Karpas-422 (cell line): ENCODE results near the gene HSP90B1. TPM values are rescaled to one million over a fixed set of nuclear protein-coding genes. Genes with fewer than 3 reads are reported as not detected.
A peak's percentile ranks its signal among the peaks of the same experiment; 100 is the strongest.

Experiments used
- DNase-seq: peaks from one replicate; pipeline ENCODE4 v3.0.0-alpha.2; 2015
- H2AFZ ChIP-seq: fragments of 200-600 bp; sonication (generic); 2 replicates; pipeline ENCODE4 v1.6.1; 2014; ENCODE audit warnings: antibody characterized with exemption, low read length, mixed read lengths
- H3K27ac ChIP-seq: fragments of 200-600 bp; sonication (generic); 2 replicates; pipeline ENCODE4 v1.5.1; 2014; ENCODE audit warnings: mild to moderate bottlenecking, low read length, moderate library complexity
- H3K27me3 ChIP-seq: fragments of 200-600 bp; sonication (generic); 2 replicates; pipeline ENCODE4 v1.6.1; 2014; ENCODE audit warnings: low read length, mixed read lengths
- H3K36me3 ChIP-seq: fragments of 200-600 bp; sonication (generic); 2 replicates; pipeline ENCODE4 v1.6.1; 2014; ENCODE audit warnings: low read length, mixed read lengths; ENCODE audit not compliant: insufficient read depth
- H3K4me1 ChIP-seq: fragments of 200-600 bp; sonication (generic); 2 replicates; pipeline ENCODE4 v1.6.1; 2014; ENCODE audit warnings: mild to moderate bottlenecking, low read length, mixed read lengths
- H3K4me2 ChIP-seq: fragments of 200-600 bp; sonication (generic); 2 replicates; pipeline ENCODE4 v1.6.1; 2014; ENCODE audit warnings: low read length, low read depth, mild to moderate bottlenecking; ENCODE audit not compliant: poor library complexity, severe bottlenecking
- H3K4me3 ChIP-seq: fragments of 200-600 bp; sonication (generic); 2 replicates; pipeline ENCODE4 v1.5.1; 2014; ENCODE audit warnings: mild to moderate bottlenecking, antibody characterized with exemption, low read length, mixed read lengths
- H3K79me2 ChIP-seq: fragments of 200-600 bp; sonication (generic); 2 replicates; pipeline ENCODE4 v1.6.1; 2014; ENCODE audit warnings: mild to moderate bottlenecking, low read length, mixed read lengths
- H3K9ac ChIP-seq: fragments of 200-600 bp; sonication (generic); 2 replicates; pipeline ENCODE4 v1.6.0; 2014; ENCODE audit warnings: low read length
- H3K9me2 ChIP-seq: fragments of 200-600 bp; sonication (generic), shearing (Covaris generic); replicated peaks from 2 replicates; pipeline ENCODE4 v1.6.0; 2014; ENCODE audit warnings: mild to moderate bottlenecking, low read length, moderate library complexity; ENCODE audit not compliant: insufficient read depth
- H3K9me3 ChIP-seq: fragments of 300-700, 200-600 bp; sonication (generic); 2 replicates; pipeline ENCODE4 v1.6.1; 2014; ENCODE audit warnings: low read length, mixed read lengths
- H4K20me1 ChIP-seq: fragments of 200-600 bp; sonication (generic); 2 replicates; pipeline ENCODE4 v1.6.1; 2014; ENCODE audit warnings: mild to moderate bottlenecking, antibody characterized with exemption, low read length, low read depth; ENCODE audit not compliant: insufficient read depth
- total RNA-seq: library from RNA; depleted of rRNA; stranded (reverse); fragments of >200 nt; shearing (Covaris generic); gene quantifications from 2 replicates; pipeline ENCODE4 v1.2.3, GENCODE V29; 2014; ENCODE audit warnings: low replicate concordance

Gene HSP90B1
- total RNA-seq, 1 experiment from 2014 or later: 334 TPM

- Histone ChIP-seq H3K4me3 (peak overlapping the region; percentile 96), H3K36me3 (peaks cover 16% of the 10 kb centered on the region), H2AFZ (no peak overlapping the region)
These were observed 27.7 kb downstream of the HSP90B1 start for GRCh38 chr12:103957865-103958388.

GRCh38 chr12:103958621-103959020 lies 28.4 kb downstream of the HSP90B1 start:
- peaks cover 43% of the 10 kb centered on the region for H3K79me2 ChIP-seq
- peak overlapping the region; percentile 54 for H3K4me3 ChIP-seq
- peak overlapping the region; percentile 60 for H3K4me2 ChIP-seq
- peaks cover 43% of the 10 kb centered on the region for H3K4me1 ChIP-seq
- H4K20me1 ChIP-seq: no peaks in the 10 kb centered on the region
- no peaks in the 10 kb centered on the region for H3K9me3 ChIP-seq
- DNase-seq: no peak
- no peaks in the 10 kb centered on the region for H3K9me2 ChIP-seq
- no peaks in the 10 kb centered on the region for H3K27me3 ChIP-seq
- H3K9ac ChIP-seq: peak overlapping the region; percentile 38; the same call in 1 of the 2 replicates
- H2AFZ ChIP-seq: no peak overlapping the region
- peaks cover 13% of the 10 kb centered on the region for H3K36me3 ChIP-seq
- peak overlapping the region; percentile 53 for H3K27ac ChIP-seq

More at GRCh38 chr12:103957865-103958388, 27.7 kb downstream of the HSP90B1 start:
- Histone ChIP-seq H3K4me2 (peak overlapping the region; percentile 98), H3K79me2 (peaks cover 44% of the 10 kb centered on the region), H3K9me2 (no peaks in the 10 kb centered on the region), H3K4me1 (peaks cover 36% of the 10 kb centered on the region), H3K9ac (peak overlapping the region; percentile 91), H3K27me3 (no peaks in the 10 kb centered on the region), H3K27ac (peak overlapping the region; percentile 82), H3K9me3 (no peaks in the 10 kb centered on the region), H4K20me1 (no peaks in the 10 kb centered on the region)
- DNase-seq: no peak

DNA sequence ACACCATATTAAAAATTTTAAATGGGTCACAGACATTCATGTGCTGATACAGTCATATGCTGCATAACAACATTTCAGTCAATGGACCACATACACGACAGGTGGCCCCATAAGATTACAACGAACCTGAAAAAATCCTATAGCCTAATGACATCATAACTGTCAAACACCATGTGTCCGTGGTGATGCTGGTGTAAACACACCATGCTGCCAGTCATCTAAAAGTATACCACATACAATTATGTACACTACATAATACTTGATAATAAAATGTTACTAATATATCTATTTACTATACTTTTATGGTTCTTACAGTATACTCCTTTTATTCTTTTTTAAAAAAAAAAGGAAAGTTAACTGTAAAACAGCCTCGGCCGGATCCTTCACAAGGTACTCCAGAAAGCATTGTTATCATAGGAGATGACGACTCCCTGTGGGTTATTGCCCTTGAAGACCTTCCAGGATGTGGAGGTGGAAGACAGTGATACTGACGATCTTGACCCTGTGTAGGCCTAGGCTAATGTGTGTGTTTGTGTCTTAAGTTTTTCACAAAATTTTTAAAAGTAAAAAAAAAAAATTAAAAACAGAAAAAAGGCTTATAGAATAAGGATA lies 30.5 kb downstream of the HSP90B1 start:
- Histone ChIP-seq H3K4me2 (no peak overlapping the region), H3K9ac (no peak overlapping the region), H3K79me2 (peaks cover 41% of the 10 kb centered on the region), H3K27ac (no peak overlapping the region), H3K9me3 (no peaks in the 10 kb centered on the region), H3K27me3 (no peaks in the 10 kb centered on the region), H3K9me2 (no peaks in the 10 kb centered on the region), H3K4me1 (peaks cover 46% of the 10 kb centered on the region), H4K20me1 (no peaks in the 10 kb centered on the region), H3K36me3 (peaks cover 7% of the 10 kb centered on the region; the same call in 1 of the 2 replicates), H2AFZ (no peak overlapping the region), H3K4me3 (no peak overlapping the region)
- DNase-seq: peak; percentile 58

- H3K79me2 ChIP-seq: peaks cover 44% of the 10 kb centered on the region
- no peaks in the 10 kb centered on the region; the same call in 1 of the 2 replicates for H4K20me1 ChIP-seq
- H3K4me3 ChIP-seq: no peak overlapping the region
- peak; percentile 80 for DNase-seq
- no peak overlapping the region for H3K4me2 ChIP-seq
- no peaks in the 10 kb centered on the region for H3K9me2 ChIP-seq
- peak overlapping the region; percentile 31; the same call in 1 of the 2 replicates for H3K27ac ChIP-seq
- H3K27me3 ChIP-seq: no peaks in the 10 kb centered on the region
- H3K9me3 ChIP-seq: no peaks in the 10 kb centered on the region
- H2AFZ ChIP-seq: no peak overlapping the region
- H3K9ac ChIP-seq: no peak overlapping the region
- peaks cover 51% of the 10 kb centered on the region for H3K4me1 ChIP-seq
- H3K36me3 ChIP-seq: peaks cover 7% of the 10 kb centered on the region; the same call in 1 of the 2 replicates
These were observed 32.3 kb downstream of the HSP90B1 start for GRCh38 chr12:103962493-103962892.

GRCh38 chr12:103964805-103965204 lies 34.6 kb downstream of the HSP90B1 start:
- Histone ChIP-seq H3K9me3 (no peaks in the 10 kb centered on the region), H3K4me3 (peak overlapping the region; percentile 79), H3K4me2 (peak overlapping the region; percentile 84), H3K4me1 (peaks cover 60% of the 10 kb centered on the region), H3K9ac (peak overlapping the region; percentile 79), H3K27ac (peak overlapping the region; percentile 62), H3K27me3 (no peaks in the 10 kb centered on the region), H4K20me1 (peaks cover 4% of the 10 kb centered on the region; the same call in 1 of the 2 replicates), H3K36me3 (peaks cover 17% of the 10 kb centered on the region; the same call in 1 of the 2 replicates), H3K9me2 (no peaks in the 10 kb centered on the region), H3K79me2 (peaks cover 62% of the 10 kb centered on the region), H2AFZ (no peak overlapping the region)
- no peak for DNase-seq

- H2AFZ ChIP-seq: no peak overlapping the region
- peak overlapping the region; percentile 79 for H3K9ac ChIP-seq
- H3K4me1 ChIP-seq: peaks cover 57% of the 10 kb centered on the region
- peak overlapping the region; percentile 84 for H3K4me2 ChIP-seq
- peak overlapping the region; percentile 79 for H3K4me3 ChIP-seq
- H4K20me1 ChIP-seq: peaks cover 4% of the 10 kb centered on the region; the same call in 1 of the 2 replicates
- H3K27ac ChIP-seq: peak overlapping the region; percentile 62
- H3K79me2 ChIP-seq: peaks cover 67% of the 10 kb centered on the region
- H3K9me3 ChIP-seq: no peaks in the 10 kb centered on the region
- H3K36me3 ChIP-seq: peaks cover 19% of the 10 kb centered on the region; the same call in 1 of the 2 replicates
- H3K27me3 ChIP-seq: no peaks in the 10 kb centered on the region
- DNase-seq: peak; percentile 55
- H3K9me2 ChIP-seq: no peaks in the 10 kb centered on the region
These were observed 35.0 kb downstream of the HSP90B1 start for GRCh38 chr12:103965255-103965589.

DNA sequence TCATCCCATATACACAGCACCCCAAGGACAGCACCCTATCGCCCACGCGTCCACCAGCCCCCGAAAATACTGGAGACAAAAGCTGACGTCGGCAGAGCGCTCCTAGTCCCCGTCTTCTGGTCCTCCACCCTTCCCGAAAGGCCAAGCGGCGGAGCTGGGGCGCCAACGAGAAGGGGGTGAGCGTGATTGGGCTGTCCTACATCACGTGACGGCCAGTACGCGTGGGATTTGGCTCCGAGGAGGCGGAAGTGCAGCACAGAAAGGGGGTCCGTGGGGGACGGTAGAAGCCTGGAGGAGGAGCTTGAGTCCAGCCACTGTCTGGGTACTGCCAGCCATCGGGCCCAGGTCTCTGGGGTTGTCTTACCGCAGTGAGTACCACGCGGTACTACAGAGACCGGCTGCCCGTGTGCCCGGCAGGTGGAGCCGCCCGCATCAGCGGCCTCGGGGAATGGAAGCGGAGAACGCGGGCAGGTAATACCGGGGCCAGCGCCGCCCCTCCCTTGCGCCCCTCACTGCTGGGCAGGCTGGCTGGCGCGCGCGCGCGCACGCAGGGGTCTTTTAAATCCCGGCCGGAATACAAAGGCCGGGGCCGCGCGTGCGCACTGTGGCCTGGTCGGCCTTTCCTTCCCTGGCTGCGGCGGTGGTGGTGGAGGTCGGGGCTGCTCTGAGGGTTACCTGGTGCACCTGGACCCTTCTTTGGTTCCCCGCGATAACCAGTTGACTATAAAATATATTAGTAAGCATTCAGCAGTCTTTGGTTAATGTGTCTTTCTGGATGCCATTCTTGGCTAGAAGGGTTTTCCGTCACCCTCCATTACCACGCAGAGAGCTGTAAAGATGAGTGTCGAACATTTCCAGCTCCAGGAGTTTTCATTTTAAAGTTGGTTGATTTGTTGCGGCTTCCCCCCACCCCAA lies 35.6 kb downstream of the HSP90B1 start, which contains the start of gene TDG:
Gene TDG (plus strand): TSS at position 283 of the 915 bp plus-strand sequence. CDS start 166 bp downstream, at position 449.
- Histone ChIP-seq H3K4me3 (peak within 1 kb of the TSS; percentile 79), H2AFZ (no peak within 1 kb of the TSS), H3K36me3 (peaks cover 19% of the 10 kb centered on the region; the same call in 1 of the 2 replicates), H3K27ac (peak within 1 kb of the TSS; percentile 69), H3K79me2 (peaks cover 73% of the 10 kb centered on the region), H3K27me3 (no peaks in the 10 kb centered on the region), H3K9me3 (no peaks in the 10 kb centered on the region), H3K4me2 (peak within 1 kb of the TSS; percentile 100), H3K9me2 (no peaks in the 10 kb centered on the region), H3K9ac (peak within 1 kb of the TSS; percentile 79), H3K4me1 (peaks cover 53% of the 10 kb centered on the region), H4K20me1 (peaks cover 4% of the 10 kb centered on the region; the same call in 1 of the 2 replicates)
- peak; percentile 99 for DNase-seq
